Fibroblast of the aortic adventitia (primary cell): Measurements from ENCODE around the gene MRPL36. TPM values are rescaled to one million over a fixed set of nuclear protein-coding genes. Genes with fewer than 3 reads are reported as not detected.

Experiments
- DNase-seq: peaks from one replicate; pipeline ENCODE4 v3.0.0-alpha.2; 2010; ENCODE audit warnings: low read depth
- H3K4me3 ChIP-seq: 2 replicates; pipeline ENCODE4 v1.5.1; 2011; ENCODE audit warnings: low read depth, mild to moderate bottlenecking, control low read depth, low read length, moderate library complexity
- CTCF ChIP-seq: IDR thresholded peaks from 2 replicates; pipeline ENCODE4 v1.5.1; 2011; ENCODE audit warnings: mild to moderate bottlenecking, low read length, control low read depth, inconsistent platforms; ENCODE audit not compliant: insufficient read depth
- total RNA-seq: library from RNA; depleted of rRNA; stranded (reverse); fragments of >200 nt; gene quantifications from 2 replicates; pipeline ENCODE4 v1.2.3, GENCODE V29; 2012; ENCODE audit warnings: low replicate concordance

Gene MRPL36
- total RNA-seq, 1 donor = 47.9 TPM

GRCh38 chr5:1831257-1831656 is 31.6 kb upstream of the MRPL36 start:
- DNase-seq = no peak
- H3K4me3 ChIP-seq = no peak overlapping the region
- no peak for TF ChIP-seq CTCF

DNA sequence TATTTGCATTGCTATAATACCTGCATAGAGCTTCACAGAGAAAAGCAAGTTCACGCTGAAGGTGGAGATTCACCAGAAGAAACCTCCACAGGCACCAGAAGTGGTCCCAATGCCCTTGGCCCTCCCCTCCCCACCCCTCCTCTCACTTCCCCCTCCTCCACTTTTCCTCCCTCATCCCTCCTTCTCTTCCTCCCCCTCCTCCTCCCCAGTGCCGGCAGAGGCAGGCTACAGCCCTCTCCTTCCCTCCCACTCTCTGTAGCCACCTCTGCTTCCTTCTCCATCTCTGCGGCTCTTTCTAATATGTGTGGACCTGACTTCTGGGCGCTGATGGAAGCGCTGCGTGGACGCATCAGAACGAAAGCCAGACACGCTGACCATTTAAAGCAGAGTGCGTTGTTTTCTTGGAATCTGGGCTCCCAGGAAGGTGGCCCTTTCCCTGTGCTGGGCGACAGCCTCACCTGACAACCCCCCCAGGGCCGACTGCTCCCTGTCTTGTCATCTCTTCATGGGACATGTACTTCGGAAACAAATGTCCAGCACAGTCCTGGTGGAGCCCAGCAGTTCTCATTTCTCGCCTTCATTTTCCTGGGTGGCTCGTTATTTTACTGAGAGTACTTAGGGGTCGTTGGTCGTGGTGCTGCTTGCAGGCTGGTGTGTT is 31.1 kb upstream of the MRPL36 start:
- H3K4me3 ChIP-seq = no peak overlapping the region
- TF ChIP-seq CTCF = no peak
- DNase-seq = no peak

DNA sequence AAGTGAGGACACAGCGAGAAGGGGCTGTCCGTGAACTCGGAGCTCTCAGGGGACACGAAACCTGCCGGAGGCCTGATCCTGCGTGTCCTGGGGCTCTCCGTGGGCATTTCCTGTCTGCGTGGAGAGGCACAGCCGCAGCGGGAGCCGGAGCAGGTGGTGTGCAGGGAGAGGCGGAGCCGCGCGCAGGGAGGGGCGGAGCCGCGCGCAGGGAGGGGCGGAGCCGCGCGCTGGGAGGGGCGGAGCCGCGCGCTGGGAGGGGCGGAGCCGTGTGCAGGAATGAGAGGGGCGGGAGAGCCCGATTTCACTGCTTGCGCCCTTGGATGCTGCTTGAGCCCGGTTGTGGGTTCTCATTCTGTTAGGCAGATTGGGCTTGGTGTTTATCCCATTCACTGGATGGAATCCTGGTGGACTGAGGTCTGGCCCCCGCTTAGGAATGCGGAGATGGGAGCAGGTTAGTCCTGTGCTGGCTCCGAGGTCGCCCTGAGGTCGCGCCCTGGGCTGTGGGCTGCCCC is 28.3 kb upstream of the MRPL36 start:
- no peak for DNase-seq
- TF ChIP-seq CTCF = no peak
- no peak overlapping the region for H3K4me3 ChIP-seq

- no peak overlapping the region for H3K4me3 ChIP-seq
- no peak for DNase-seq
- no peak for TF ChIP-seq CTCF
Measured at GRCh38 chr5:1827025-1827885, 27.6 kb upstream of the MRPL36 start.

GRCh38 chr5:1826235-1826980 is 26.8 kb upstream of the MRPL36 start:
- no peak for DNase-seq
- TF ChIP-seq CTCF = no peak
- H3K4me3 ChIP-seq = no peak overlapping the region

DNA sequence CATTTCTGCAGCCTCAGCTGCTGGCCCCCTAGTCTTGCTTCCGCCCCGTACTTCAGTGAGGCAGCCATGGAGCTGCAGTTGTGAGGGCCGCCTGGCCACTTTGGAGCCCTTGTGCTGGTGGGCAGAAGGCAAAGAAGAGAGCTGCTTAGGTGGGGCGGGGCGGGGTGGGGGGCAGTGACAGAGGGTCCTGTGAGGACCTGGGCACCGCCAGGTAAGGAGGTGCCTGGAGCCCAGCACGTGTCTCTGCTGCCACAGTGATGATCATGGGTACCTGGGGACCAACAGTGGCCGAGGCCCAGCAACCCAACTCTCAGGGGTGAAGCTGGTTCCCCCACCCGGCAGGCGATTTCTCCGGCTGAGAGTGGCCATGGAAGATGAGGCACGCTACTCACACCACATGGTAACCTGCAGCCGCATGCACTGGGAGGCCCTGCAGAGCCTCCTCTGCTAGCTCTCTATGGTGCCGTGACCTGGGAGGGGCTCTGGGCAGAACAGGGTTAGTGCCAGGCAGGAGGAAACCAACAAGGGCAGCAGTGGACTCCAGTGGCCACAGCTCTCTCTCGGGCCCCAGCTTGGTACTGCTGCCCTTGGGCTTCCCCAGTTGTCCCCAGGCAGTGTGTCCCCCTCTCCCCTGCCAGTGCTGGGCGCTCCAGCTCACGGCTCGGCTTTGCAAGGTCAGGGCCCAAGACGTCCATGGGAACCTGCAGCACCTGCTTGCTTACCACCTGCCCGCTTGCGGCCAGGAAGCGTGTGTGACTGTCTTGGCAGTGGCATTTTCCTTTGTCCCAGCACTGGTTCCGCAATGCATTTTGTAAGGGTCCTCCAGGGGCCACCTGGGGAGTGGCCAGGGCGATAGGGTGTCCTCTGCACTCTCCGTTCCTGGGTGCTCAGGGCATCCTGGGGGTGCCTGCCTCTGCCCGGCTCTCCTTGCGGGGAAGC is 25.5 kb upstream of the MRPL36 start:
- DNase-seq = no peak
- no peak overlapping the region for H3K4me3 ChIP-seq
- TF ChIP-seq CTCF = no peak
